Smooth muscle cell (in vitro differentiated cells): Measurements from ENCODE around the gene GLRX5. TPM values are rescaled to one million over a fixed set of nuclear protein-coding genes. Genes with fewer than 3 reads are reported as not detected.

Experiments
- DNase-seq: peaks from one replicate; lab custom pipeline; 2025; ENCODE audit not compliant: unreplicated experiment; lab: John Stamatoyannopoulos, UW
- H2AFZ ChIP-seq: fragments of 200-600 bp; sonication (generic); 2 replicates; pipeline ENCODE4 v1.6.0; 2016; ENCODE audit warnings: antibody characterized with exemption, low read depth, mild to moderate bottlenecking
- H3F3A ChIP-seq: fragments of 200-600 bp; sonication (generic); 2 replicates; pipeline ENCODE4 v1.6.0; 2017; ENCODE audit warnings: antibody characterized with exemption, low read depth
- H3K27ac ChIP-seq: fragments of 200-600 bp; sonication (generic); 2 replicates; pipeline ENCODE4 v1.5.1; 2016; ENCODE audit warnings: low read depth, mild to moderate bottlenecking
- H3K27me3 ChIP-seq: fragments of 200-600 bp; sonication (generic); 2 replicates; pipeline ENCODE4 v1.6.1; 2016; ENCODE audit warnings: low read depth, mild to moderate bottlenecking
- H3K36me3 ChIP-seq: fragments of 200-600 bp; sonication (generic); 2 replicates; pipeline ENCODE4 v1.5.1; 2016; ENCODE audit warnings: low read depth
- H3K4me1 ChIP-seq: fragments of 200-600 bp; sonication (generic); 2 replicates; pipeline ENCODE4 v1.5.1; 2016; ENCODE audit warnings: low read depth
- H3K4me2 ChIP-seq: fragments of 200-600 bp; sonication (generic); 2 replicates; pipeline ENCODE4 v1.6.0; 2016; ENCODE audit warnings: mild to moderate bottlenecking
- H3K4me3 ChIP-seq: fragments of 200-600 bp; sonication (generic); 2 replicates; pipeline ENCODE4 v1.5.1; 2016; ENCODE audit warnings: mild to moderate bottlenecking
- H3K79me2 ChIP-seq: fragments of 200-600 bp; sonication (generic); 2 replicates; pipeline ENCODE4 v1.6.0; 2016; ENCODE audit warnings: low read depth, mild to moderate bottlenecking
- H3K9ac ChIP-seq: fragments of 200-600 bp; sonication (generic); 2 replicates; pipeline ENCODE4 v1.6.0; 2016; ENCODE audit warnings: low read depth
- H3K9me3 ChIP-seq: fragments of 200-600 bp; sonication (generic); replicated peaks from 2 replicates; pipeline ENCODE4 v1.5.1; 2016; ENCODE audit warnings: low read depth
- H4K20me1 ChIP-seq: fragments of 200-600 bp; sonication (generic); 2 replicates; pipeline ENCODE4 v1.6.0; 2016; ENCODE audit warnings: low read depth
- WGBS: methylation state at CpG from one replicate; pipeline ENCODE4 v1.1.7; 2016; ENCODE audit warnings: low lambda C conversion rate; 5-methylcytosine and 5-hydroxymethylcytosine counted together
- polyA plus RNA-seq: library from polyadenylated mRNA; unstranded; fragments of >200 nt; fragmentation: Nextera tagmentation; extraction: Ambion mirVana; gene quantifications from 2 replicates; pipeline ENCODE4 v1.2.1, GENCODE V29; 2016
- total RNA-seq: library from RNA; depleted of rRNA; stranded (reverse); fragments of >200 nt; gene quantifications from 2 replicates; pipeline ENCODE4 v1.2.3, GENCODE V29; 2014
- TF ChIP-seq, protein P1 (sequence below): fragments of 200-600 bp; sonication (generic); IDR thresholded peaks from 2 replicates; pipeline ENCODE4 v1.5.1; 2017; ENCODE audit warnings: borderline replicate concordance, mild to moderate bottlenecking, antibody characterized with exemption; ENCODE audit not compliant: insufficient read depth, poor library complexity, severe bottlenecking

Gene GLRX5
- total and polyA plus RNA-seq, 2 experiments from 2014 or later, result 42.4 to 79.8 TPM

DNA sequence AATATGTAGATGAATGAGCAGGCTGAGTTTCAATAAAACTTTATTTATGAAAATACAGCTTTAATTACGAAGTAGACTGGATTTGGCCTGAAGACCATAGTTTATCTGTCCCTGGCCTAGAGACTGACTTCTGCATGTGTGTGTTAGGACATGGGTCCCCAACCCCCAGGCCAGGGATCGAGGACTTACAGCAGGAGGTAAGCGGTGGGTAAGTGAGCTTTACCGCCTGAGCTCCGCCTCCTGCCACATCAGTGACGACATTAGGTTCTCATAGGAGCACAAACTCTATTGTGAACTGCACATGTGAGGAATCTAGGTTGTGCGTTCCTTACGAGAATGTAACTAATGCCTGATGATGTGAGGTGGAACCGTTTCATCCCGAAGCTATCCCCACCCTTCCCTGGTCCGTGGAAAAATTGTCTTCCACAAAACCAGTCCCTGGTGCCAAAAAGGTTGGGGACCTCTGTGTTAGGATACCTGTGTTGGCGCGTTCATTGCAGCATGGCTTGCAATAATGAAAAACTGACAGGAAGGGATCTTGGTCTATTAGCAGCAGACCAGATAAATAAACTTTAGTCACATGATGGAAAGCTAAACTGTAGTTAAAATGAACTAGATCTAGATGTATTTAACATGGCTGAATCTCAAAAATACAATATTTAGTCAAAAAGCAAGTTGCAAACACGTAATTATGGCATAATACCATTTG, 4.1 kb downstream of the GLRX5 start:
- 95% methylated on average over 14 of the region's 14 CpGs for WGBS
- Histone ChIP-seq H3K9me3 (no peaks in the 10 kb centered on the region), H3K4me2 (no peak overlapping the region), H3K9ac (no peak overlapping the region), H3K79me2 (peaks cover 80% of the 10 kb centered on the region), H2AFZ (no peak overlapping the region), H3K27ac (no peak overlapping the region), H3K27me3 (no peaks in the 10 kb centered on the region), H3K36me3 (no peaks in the 10 kb centered on the region), H3K4me3 (no peak overlapping the region), H4K20me1 (peaks cover 70% of the 10 kb centered on the region), H3F3A (peaks cover 2% of the 10 kb centered on the region), H3K4me1 (peaks cover 21% of the 10 kb centered on the region)
- TF ChIP-seq, protein P1, sequence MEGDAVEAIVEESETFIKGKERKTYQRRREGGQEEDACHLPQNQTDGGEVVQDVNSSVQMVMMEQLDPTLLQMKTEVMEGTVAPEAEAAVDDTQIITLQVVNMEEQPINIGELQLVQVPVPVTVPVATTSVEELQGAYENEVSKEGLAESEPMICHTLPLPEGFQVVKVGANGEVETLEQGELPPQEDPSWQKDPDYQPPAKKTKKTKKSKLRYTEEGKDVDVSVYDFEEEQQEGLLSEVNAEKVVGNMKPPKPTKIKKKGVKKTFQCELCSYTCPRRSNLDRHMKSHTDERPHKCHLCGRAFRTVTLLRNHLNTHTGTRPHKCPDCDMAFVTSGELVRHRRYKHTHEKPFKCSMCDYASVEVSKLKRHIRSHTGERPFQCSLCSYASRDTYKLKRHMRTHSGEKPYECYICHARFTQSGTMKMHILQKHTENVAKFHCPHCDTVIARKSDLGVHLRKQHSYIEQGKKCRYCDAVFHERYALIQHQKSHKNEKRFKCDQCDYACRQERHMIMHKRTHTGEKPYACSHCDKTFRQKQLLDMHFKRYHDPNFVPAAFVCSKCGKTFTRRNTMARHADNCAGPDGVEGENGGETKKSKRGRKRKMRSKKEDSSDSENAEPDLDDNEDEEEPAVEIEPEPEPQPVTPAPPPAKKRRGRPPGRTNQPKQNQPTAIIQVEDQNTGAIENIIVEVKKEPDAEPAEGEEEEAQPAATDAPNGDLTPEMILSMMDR, result no peak
- no peak for DNase-seq

DNA sequence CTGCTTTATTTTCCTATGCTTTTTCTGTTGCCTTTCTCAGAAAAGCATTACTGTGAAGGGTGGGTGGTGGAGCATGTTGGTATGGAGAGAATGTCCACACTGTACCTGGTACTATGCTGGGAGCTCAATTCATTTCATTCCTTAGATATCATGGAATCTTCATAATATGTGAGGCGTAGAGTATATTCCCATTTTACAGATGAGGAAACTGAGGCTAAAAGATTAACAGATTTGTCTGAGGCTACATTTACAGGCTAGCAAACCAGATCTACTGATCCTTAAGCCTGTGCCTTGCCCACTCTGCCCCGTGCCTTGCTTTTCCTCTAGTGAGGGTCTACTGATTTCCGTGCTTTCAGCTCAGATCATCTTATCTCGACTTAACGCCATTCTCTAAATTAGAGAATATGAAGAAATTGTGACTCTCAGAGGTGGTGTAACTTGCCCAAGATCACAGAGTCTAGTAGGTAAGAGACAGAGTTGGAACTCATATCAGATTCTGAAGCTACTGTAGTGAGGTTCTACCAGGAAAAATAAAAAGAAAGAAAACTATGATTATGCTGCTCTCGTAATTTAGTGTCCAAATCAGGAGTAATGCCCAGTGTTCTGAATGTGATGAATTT, 5.5 kb downstream of the GLRX5 start:
- TF ChIP-seq, protein P1, result no peak
- no peak overlapping the region for H2AFZ ChIP-seq
- H3K4me1 ChIP-seq, result peaks cover 21% of the 10 kb centered on the region
- no peaks in the 10 kb centered on the region for H3K9me3 ChIP-seq
- H4K20me1 ChIP-seq, result peaks cover 69% of the 10 kb centered on the region
- no peak overlapping the region for H3K27ac ChIP-seq
- peaks cover 10% of the 10 kb centered on the region for H3F3A ChIP-seq
- no peak overlapping the region for H3K4me3 ChIP-seq
- peaks cover 75% of the 10 kb centered on the region for H3K79me2 ChIP-seq
- no peak overlapping the region for H3K9ac ChIP-seq
- H3K36me3 ChIP-seq, result no peaks in the 10 kb centered on the region
- WGBS, result over 99% methylated on average over 6 of the region's 6 CpGs
- no peaks in the 10 kb centered on the region for H3K27me3 ChIP-seq
- no peak overlapping the region for H3K4me2 ChIP-seq
- no peak for DNase-seq

DNA sequence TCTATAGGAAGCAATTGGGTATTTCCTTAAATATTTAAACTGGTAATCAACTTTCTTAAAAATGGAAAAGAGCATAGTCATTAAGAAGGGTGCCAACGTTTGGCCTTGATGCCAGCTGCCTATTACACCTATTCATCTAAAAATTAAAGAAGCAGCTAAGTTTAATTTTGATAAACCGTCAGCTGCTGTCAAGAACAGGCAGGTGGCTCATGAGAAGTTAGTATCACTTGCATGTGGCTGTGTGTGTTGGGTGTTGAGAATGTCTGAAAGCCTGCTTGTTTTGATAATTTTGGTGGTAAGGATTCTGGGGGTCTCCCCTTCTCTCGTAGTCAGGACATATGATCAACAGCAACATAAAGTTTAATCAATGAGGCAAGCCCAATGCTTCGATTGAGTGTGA, 6.5 kb downstream of the GLRX5 start:
- WGBS, result 82% methylated on average over 4 of the region's 4 CpGs
- DNase-seq, result no peak
- H2AFZ ChIP-seq, result no peak overlapping the region

More for the DNA sequence above, 6.5 kb downstream of the GLRX5 start:
- H3K27me3 ChIP-seq, result no peaks in the 10 kb centered on the region
- TF ChIP-seq, protein P1, result no peak
- H3K4me2 ChIP-seq, result no peak overlapping the region
- H3K9ac ChIP-seq, result no peak overlapping the region
- no peak overlapping the region for H3K4me3 ChIP-seq
- peaks cover 17% of the 10 kb centered on the region for H3F3A ChIP-seq
- H3K9me3 ChIP-seq, result no peaks in the 10 kb centered on the region
- no peaks in the 10 kb centered on the region for H3K36me3 ChIP-seq
- peaks cover 64% of the 10 kb centered on the region for H4K20me1 ChIP-seq
- peaks cover 17% of the 10 kb centered on the region for H3K4me1 ChIP-seq
- H3K27ac ChIP-seq, result no peak overlapping the region
- peaks cover 65% of the 10 kb centered on the region for H3K79me2 ChIP-seq
